ENCODE data around the gene SPTBN2. TPM values are rescaled to one million over a fixed set of nuclear protein-coding genes. Genes with fewer than 3 reads are reported as not detected.

SPTBN2 gene
- total RNA-seq, 1 experiment from 2014 or later: 7.3 TPM

DNA sequence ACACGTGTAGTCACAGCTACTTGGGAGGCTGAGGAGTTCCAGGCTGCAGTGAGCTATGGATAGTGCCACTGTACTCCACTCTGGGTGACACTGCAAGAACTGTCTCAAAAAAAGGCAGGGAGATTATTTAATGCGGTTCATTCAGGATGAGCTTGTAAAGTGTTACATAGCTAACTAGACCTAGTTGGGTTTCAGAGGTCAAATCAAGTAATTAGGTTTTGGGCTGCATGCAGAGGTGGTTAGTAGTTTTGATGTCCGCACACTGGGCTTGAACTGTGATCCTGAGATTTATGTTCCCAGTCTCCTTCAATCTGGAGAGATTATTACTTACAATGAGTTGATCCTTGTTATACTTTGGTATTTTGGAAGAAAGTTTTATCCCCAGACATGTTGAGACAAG, 92.6 kb downstream of the SPTBN2 start:
- TF ChIP-seq, protein P1, sequence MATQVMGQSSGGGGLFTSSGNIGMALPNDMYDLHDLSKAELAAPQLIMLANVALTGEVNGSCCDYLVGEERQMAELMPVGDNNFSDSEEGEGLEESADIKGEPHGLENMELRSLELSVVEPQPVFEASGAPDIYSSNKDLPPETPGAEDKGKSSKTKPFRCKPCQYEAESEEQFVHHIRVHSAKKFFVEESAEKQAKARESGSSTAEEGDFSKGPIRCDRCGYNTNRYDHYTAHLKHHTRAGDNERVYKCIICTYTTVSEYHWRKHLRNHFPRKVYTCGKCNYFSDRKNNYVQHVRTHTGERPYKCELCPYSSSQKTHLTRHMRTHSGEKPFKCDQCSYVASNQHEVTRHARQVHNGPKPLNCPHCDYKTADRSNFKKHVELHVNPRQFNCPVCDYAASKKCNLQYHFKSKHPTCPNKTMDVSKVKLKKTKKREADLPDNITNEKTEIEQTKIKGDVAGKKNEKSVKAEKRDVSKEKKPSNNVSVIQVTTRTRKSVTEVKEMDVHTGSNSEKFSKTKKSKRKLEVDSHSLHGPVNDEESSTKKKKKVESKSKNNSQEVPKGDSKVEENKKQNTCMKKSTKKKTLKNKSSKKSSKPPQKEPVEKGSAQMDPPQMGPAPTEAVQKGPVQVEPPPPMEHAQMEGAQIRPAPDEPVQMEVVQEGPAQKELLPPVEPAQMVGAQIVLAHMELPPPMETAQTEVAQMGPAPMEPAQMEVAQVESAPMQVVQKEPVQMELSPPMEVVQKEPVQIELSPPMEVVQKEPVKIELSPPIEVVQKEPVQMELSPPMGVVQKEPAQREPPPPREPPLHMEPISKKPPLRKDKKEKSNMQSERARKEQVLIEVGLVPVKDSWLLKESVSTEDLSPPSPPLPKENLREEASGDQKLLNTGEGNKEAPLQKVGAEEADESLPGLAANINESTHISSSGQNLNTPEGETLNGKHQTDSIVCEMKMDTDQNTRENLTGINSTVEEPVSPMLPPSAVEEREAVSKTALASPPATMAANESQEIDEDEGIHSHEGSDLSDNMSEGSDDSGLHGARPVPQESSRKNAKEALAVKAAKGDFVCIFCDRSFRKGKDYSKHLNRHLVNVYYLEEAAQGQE (IDR thresholded peaks at IDR 0.05; ENCODE audit: insufficient read depth in 1 of 2, low read depth in 2 of 2, low read length in 1 of 2): no peak
- Histone ChIP-seq H3K27me3 (ENCODE audit: control insufficient read depth, insufficient read depth, low read length) (no peaks in the 10 kb centered on the region), H3K4me1 (ENCODE audit: control insufficient read depth, insufficient read depth, low read length) (peaks cover 31% of the 10 kb centered on the region), H3K9me3 (ENCODE audit: control insufficient read depth, insufficient read depth, low read depth, low read length) (no peaks in the 10 kb centered on the region), H3K36me3 (ENCODE audit: control insufficient read depth, insufficient read depth, low read length) (peaks cover 16% of the 10 kb centered on the region), H3K27ac (ENCODE audit: low read length) (peak overlapping the region; percentile 97), H3K4me3 (ENCODE audit: low read depth in 2 of 2, low read length in 2 of 2) (no peak overlapping the region)
- CTCF ChIA-PET: no interaction called here
- POLR2A ChIA-PET: interaction anchor here (0.7 to 3.6 kb wide), 2 partner anchors 19 to 23 kb away, joined by 4 to 13 read pairs; partner anchors contain the start of gene RBM14
- no TSS peak for BruUV-seq (replicated peaks)
- ATAC-seq (no peak), DNase-seq (ENCODE audit: low read depth, low spot score) (no peak)
- intact Hi-C loops (cut with micrococcal nuclease; ENCODE audit: unreplicated experiment): no loop called here
- in situ Hi-C loops (cut with HindIII; ENCODE audit: low pct_unique_long_range_greater_than_20kb, low sequenced_read_pairs): no loop called here

Other genes with a start within 250 kb of the SPTBN2 start
- gene DPP3, start 248.8 kb downstream of the SPTBN2 start, total RNA-seq (2021; ENCODE audit: unreplicated experiment): 180 TPM
- 26.9 TPM for gene BBS1, start 218.6 kb downstream of the SPTBN2 start, total RNA-seq (2021; ENCODE audit: unreplicated experiment)
- gene ZDHHC24, start 183.2 kb downstream of the SPTBN2 start, total RNA-seq (2021; ENCODE audit: unreplicated experiment): 29.5 TPM
- 0.13 TPM for gene ACTN3, start 182.3 kb downstream of the SPTBN2 start, total RNA-seq (2021; ENCODE audit: unreplicated experiment)
- gene CTSF, start 160.6 kb downstream of the SPTBN2 start, total RNA-seq (2021; ENCODE audit: unreplicated experiment): 28.7 TPM
- 2.0 TPM for gene CCDC87, start 136.2 kb downstream of the SPTBN2 start, total RNA-seq (2021; ENCODE audit: unreplicated experiment)
- 55.3 TPM for gene CCS, start 136.0 kb downstream of the SPTBN2 start, total RNA-seq (2021; ENCODE audit: unreplicated experiment)
- gene RBM14, start 112.6 kb downstream of the SPTBN2 start, total RNA-seq (2021; ENCODE audit: unreplicated experiment): 93.9 TPM
- gene RBM4, start 90.5 kb downstream of the SPTBN2 start, total RNA-seq (2021; ENCODE audit: unreplicated experiment): 195 TPM
- 33.6 TPM for gene RBM4B, start 51.3 kb downstream of the SPTBN2 start, total RNA-seq (2021; ENCODE audit: unreplicated experiment)
- 43.7 TPM for gene RCE1, start 114.2 kb upstream of the SPTBN2 start, total RNA-seq (2021; ENCODE audit: unreplicated experiment)
- gene LRFN4, start 127.8 kb upstream of the SPTBN2 start, total RNA-seq (2021; ENCODE audit: unreplicated experiment): 56.7 TPM
- 12.8 TPM for gene PC, start 229.2 kb upstream of the SPTBN2 start, total RNA-seq (2021; ENCODE audit: unreplicated experiment)
- gene C11orf86, start 246.1 kb upstream of the SPTBN2 start, total RNA-seq (2021; ENCODE audit: unreplicated experiment): 0.28 TPM